HEK293 (cell line): ENCODE results near the gene COQ8A.

ENCODE experiments used
- HOXA7 ChIP-seq: sonication (generic); formaldehyde crosslinking; IDR thresholded peaks from 2 replicates; pipeline ENCODE4 v1.8.1; 2022; ENCODE audit warnings: missing genetic modification reagents, borderline replicate concordance
- ZNF510 ChIP-seq: fragments of 450-650 bp; formaldehyde crosslinking; IDR thresholded peaks from 2 replicates; pipeline ENCODE4 v1.5.1; 2018; ENCODE audit warnings: mild to moderate bottlenecking, missing genetic modification characterization, missing biosample characterization; ENCODE audit not compliant: insufficient replicate concordance
- ZNF776 ChIP-seq: fragments of 450-650 bp; formaldehyde crosslinking; IDR thresholded peaks from 2 replicates; pipeline ENCODE4 v1.5.0; 2017; ENCODE audit warnings: missing biosample characterization, missing genetic modification characterization, borderline replicate concordance
- TF ChIP-seq, protein P1 (sequence below): fragments of 450-650 bp; formaldehyde crosslinking; IDR thresholded peaks from 2 replicates; pipeline ENCODE4 v1.5.1; 2016; ENCODE audit warnings: missing biosample characterization, missing genetic modification characterization
- TF ChIP-seq, protein P2 (sequence below): fragments of 450-650 bp; formaldehyde crosslinking; IDR thresholded peaks from 2 replicates; pipeline ENCODE4 v1.5.1; 2016; ENCODE audit warnings: missing biosample characterization, missing genetic modification characterization
- TF ChIP-seq, protein P3 (sequence below): fragments of 450-650 bp; formaldehyde crosslinking; IDR thresholded peaks from 2 replicates; pipeline ENCODE4 v1.5.1; 2016; ENCODE audit warnings: missing biosample characterization, missing genetic modification characterization

DNA sequence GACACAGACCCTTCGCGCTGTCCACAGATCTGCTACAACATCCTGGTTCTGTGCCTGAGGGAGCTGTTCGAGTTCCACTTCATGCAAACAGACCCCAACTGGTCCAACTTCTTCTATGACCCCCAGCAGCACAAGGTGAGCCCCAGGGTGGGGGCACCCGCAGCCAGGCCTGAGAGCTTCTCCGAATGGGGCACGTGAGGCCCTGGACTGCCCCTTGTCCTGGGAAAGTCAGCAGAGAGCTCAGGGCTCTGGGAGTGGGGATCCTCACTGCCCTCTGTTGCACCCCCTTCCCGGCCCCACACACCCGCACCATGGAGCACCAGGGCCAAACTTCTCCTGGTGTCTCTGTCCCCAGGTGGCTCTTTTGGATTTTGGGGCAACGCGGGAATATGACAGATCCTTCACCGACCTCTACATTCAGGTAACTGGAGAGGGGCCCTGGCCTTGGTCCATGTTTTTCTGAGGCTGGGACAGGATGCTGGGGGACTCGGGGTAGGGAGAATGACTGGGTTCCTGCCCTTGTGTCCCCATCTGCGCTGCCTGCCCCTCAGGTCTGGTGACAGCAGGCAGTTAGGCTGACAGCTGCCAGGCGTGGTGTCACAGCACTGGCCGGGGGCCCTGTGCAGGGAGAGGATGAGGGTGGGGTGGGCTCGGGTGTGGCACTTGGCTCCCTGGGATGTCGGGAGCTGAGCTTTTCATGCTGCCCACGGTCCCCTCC, 44.6 kb downstream of the COQ8A start:
- TF ChIP-seq ZNF510 (tag by site-specific recombination) = no peak
- TF ChIP-seq, protein P1, sequence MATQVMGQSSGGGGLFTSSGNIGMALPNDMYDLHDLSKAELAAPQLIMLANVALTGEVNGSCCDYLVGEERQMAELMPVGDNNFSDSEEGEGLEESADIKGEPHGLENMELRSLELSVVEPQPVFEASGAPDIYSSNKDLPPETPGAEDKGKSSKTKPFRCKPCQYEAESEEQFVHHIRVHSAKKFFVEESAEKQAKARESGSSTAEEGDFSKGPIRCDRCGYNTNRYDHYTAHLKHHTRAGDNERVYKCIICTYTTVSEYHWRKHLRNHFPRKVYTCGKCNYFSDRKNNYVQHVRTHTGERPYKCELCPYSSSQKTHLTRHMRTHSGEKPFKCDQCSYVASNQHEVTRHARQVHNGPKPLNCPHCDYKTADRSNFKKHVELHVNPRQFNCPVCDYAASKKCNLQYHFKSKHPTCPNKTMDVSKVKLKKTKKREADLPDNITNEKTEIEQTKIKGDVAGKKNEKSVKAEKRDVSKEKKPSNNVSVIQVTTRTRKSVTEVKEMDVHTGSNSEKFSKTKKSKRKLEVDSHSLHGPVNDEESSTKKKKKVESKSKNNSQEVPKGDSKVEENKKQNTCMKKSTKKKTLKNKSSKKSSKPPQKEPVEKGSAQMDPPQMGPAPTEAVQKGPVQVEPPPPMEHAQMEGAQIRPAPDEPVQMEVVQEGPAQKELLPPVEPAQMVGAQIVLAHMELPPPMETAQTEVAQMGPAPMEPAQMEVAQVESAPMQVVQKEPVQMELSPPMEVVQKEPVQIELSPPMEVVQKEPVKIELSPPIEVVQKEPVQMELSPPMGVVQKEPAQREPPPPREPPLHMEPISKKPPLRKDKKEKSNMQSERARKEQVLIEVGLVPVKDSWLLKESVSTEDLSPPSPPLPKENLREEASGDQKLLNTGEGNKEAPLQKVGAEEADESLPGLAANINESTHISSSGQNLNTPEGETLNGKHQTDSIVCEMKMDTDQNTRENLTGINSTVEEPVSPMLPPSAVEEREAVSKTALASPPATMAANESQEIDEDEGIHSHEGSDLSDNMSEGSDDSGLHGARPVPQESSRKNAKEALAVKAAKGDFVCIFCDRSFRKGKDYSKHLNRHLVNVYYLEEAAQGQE (tag by site-specific recombination) = no peak
- TF ChIP-seq ZNF776 (tag by site-specific recombination) = no peak
- no peak for TF ChIP-seq HOXA7 (CRISPR knock-in tag)
- TF ChIP-seq, protein P2, sequence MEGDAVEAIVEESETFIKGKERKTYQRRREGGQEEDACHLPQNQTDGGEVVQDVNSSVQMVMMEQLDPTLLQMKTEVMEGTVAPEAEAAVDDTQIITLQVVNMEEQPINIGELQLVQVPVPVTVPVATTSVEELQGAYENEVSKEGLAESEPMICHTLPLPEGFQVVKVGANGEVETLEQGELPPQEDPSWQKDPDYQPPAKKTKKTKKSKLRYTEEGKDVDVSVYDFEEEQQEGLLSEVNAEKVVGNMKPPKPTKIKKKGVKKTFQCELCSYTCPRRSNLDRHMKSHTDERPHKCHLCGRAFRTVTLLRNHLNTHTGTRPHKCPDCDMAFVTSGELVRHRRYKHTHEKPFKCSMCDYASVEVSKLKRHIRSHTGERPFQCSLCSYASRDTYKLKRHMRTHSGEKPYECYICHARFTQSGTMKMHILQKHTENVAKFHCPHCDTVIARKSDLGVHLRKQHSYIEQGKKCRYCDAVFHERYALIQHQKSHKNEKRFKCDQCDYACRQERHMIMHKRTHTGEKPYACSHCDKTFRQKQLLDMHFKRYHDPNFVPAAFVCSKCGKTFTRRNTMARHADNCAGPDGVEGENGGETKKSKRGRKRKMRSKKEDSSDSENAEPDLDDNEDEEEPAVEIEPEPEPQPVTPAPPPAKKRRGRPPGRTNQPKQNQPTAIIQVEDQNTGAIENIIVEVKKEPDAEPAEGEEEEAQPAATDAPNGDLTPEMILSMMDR (tag by site-specific recombination) = no peak
- TF ChIP-seq, protein P3, sequence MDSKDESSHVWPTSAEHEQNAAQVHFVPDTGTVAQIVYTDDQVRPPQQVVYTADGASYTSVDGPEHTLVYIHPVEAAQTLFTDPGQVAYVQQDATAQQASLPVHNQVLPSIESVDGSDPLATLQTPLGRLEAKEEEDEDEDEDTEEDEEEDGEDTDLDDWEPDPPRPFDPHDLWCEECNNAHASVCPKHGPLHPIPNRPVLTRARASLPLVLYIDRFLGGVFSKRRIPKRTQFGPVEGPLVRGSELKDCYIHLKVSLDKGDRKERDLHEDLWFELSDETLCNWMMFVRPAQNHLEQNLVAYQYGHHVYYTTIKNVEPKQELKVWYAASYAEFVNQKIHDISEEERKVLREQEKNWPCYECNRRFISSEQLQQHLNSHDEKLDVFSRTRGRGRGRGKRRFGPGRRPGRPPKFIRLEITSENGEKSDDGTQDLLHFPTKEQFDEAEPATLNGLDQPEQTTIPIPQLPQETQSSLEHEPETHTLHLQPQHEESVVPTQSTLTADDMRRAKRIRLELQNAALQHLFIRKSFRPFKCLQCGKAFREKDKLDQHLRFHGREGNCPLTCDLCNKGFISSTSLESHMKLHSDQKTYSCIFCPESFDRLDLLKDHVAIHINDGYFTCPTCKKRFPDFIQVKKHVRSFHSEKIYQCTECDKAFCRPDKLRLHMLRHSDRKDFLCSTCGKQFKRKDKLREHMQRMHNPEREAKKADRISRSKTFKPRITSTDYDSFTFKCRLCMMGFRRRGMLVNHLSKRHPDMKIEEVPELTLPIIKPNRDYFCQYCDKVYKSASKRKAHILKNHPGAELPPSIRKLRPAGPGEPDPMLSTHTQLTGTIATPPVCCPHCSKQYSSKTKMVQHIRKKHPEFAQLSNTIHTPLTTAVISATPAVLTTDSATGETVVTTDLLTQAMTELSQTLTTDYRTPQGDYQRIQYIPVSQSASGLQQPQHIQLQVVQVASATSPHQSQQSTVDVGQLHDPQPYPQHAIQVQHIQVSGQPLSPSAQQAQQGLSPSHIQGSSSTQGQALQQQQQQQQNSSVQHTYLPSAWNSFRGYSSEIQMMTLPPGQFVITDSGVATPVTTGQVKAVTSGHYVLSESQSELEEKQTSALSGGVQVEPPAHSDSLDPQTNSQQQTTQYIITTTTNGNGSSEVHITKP = no peak
